Measurements from ENCODE around the gene SLX9. TPM values are rescaled to one million over a fixed set of nuclear protein-coding genes. Genes with fewer than 3 reads are reported as not detected.

The SLX9 gene
- total and polyA plus RNA-seq, 9 donors: 5.6 to 24.1 (median 16.6) TPM

GRCh38 chr21:44987886-44988606 lies 48.2 kb downstream of the SLX9 start:
- H3K27me3 ChIP-seq: no peaks in the 10 kb centered on the region
- H3K4me1 ChIP-seq (ENCODE audit: insufficient read depth): peaks cover 19% of the 10 kb centered on the region
- intact Hi-C loops (cut with DNase I): no loop called here
- no peaks in the 10 kb centered on the region for H3K36me3 ChIP-seq
- H3K9me3 ChIP-seq: no peaks in the 10 kb centered on the region
- H3K27ac ChIP-seq: no peak overlapping the region
- H3K4me3 ChIP-seq: no peak overlapping the region
- WGBS, 3 donors: 68 to 76% (median 72%) methylated on average over 33 to 37 of the region's 37 CpGs
- no peak for TF ChIP-seq CTCF (IDR thresholded peaks at IDR 0.05)
- DNase-seq: peak in 2 of 5 donors; percentile 28 to 29

- 88 to 90% (median 90%) methylated on average over 18 to 20 of the region's 20 CpGs for WGBS, 3 donors
- H3K36me3 ChIP-seq: no peaks in the 10 kb centered on the region
- H3K4me3 ChIP-seq: no peak overlapping the region
- no peak overlapping the region for H3K27ac ChIP-seq
- H3K27me3 ChIP-seq: no peaks in the 10 kb centered on the region
- intact Hi-C loops (cut with DNase I): no loop called here
- no peak for TF ChIP-seq CTCF (IDR thresholded peaks at IDR 0.05)
- no peak for TF ChIP-seq EP300 (IDR thresholded peaks at IDR 0.05)
- H3K4me1 ChIP-seq (ENCODE audit: insufficient read depth): peaks cover 19% of the 10 kb centered on the region
- DNase-seq: peak in 2 of 5 donors; percentile 19
- H3K9me3 ChIP-seq: no peaks in the 10 kb centered on the region
Measured at GRCh38 chr21:44988607-44989536, 49.0 kb downstream of the SLX9 start.

GRCh38 chr21:44989537-44989886 lies 49.7 kb downstream of the SLX9 start:
- WGBS, 3 donors: 11 to 29% (median 17%) methylated on average over 8 of the region's 8 CpGs
- TF ChIP-seq POLR2A (IDR thresholded peaks at IDR 0.05): no peak
- no peak for TF ChIP-seq EP300 (IDR thresholded peaks at IDR 0.05)
- no peak for TF ChIP-seq CTCF (IDR thresholded peaks at IDR 0.05)
- intact Hi-C loops (cut with DNase I): no loop called here
- Histone ChIP-seq H3K9me3 (no peaks in the 10 kb centered on the region), H3K27me3 (no peaks in the 10 kb centered on the region), H3K4me1 (ENCODE audit: insufficient read depth) (peaks cover 19% of the 10 kb centered on the region), H3K4me3 (no peak overlapping the region), H3K27ac (no peak overlapping the region), H3K36me3 (no peaks in the 10 kb centered on the region)
- DNase-seq: peak in 2 of 5 donors; percentile 52 to 66

GRCh38 chr21:44989943-44990780 lies 50.3 kb downstream of the SLX9 start:
- H3K4me3 ChIP-seq: no peak overlapping the region
- peaks cover 19% of the 10 kb centered on the region for H3K4me1 ChIP-seq (ENCODE audit: insufficient read depth)
- no peak for DNase-seq

More at GRCh38 chr21:44989943-44990780, 50.3 kb downstream of the SLX9 start:
- no peaks in the 10 kb centered on the region for H3K9me3 ChIP-seq
- TF ChIP-seq POLR2A (IDR thresholded peaks at IDR 0.05) (no peak), EP300 (IDR thresholded peaks at IDR 0.05) (no peak), CTCF (IDR thresholded peaks at IDR 0.05) (no peak)
- WGBS, 3 donors: 65 to 74% (median 71%) methylated on average over 52 to 53 of the region's 53 CpGs
- H3K36me3 ChIP-seq: no peaks in the 10 kb centered on the region
- intact Hi-C loops (cut with DNase I): no loop called here
- H3K27me3 ChIP-seq: no peaks in the 10 kb centered on the region
- no peak overlapping the region for H3K27ac ChIP-seq
